BE2C (cell line): ENCODE results near the gene CD8A.

Source experiments
- DNase-seq: peaks from one replicate; pipeline ENCODE4 v3.0.0-alpha.2; 2020
- H3K27me3 ChIP-seq: fragments of 250-450 bp; sonication (Bioruptor Pico); 2 replicates; pipeline ENCODE4 v1.5.1; 2020; ENCODE audit warnings: mild to moderate bottlenecking
- H3K36me3 ChIP-seq: fragments of 250-450 bp; sonication (Bioruptor Pico); 2 replicates; pipeline ENCODE4 v1.5.1; 2020; ENCODE audit warnings: mild to moderate bottlenecking
- H3K4me1 ChIP-seq: fragments of 250-450 bp; sonication (Bioruptor Pico); 2 replicates; pipeline ENCODE4 v1.5.1; 2020
- H3K4me3 ChIP-seq: 2 replicates; pipeline ENCODE4 v1.5.1; 2011; ENCODE audit warnings: low read depth, low read length
- H3K9me3 ChIP-seq: fragments of 250-450 bp; sonication (Bioruptor Pico); 2 replicates; pipeline ENCODE4 v1.5.1; 2020
- CTCF ChIP-seq: IDR thresholded peaks from 2 replicates; pipeline ENCODE4 v1.5.1; 2012; ENCODE audit warnings: mild to moderate bottlenecking, low read depth, low read length

The CD8A gene

GRCh38 chr2:86772611-86773010 lies 18.1 kb downstream of the CD8A start:
- Histone ChIP-seq H3K36me3 (no peaks in the 10 kb centered on the region), H3K4me1 (no peaks in the 10 kb centered on the region), H3K4me3 (no peak overlapping the region), H3K9me3 (no peaks in the 10 kb centered on the region), H3K27me3 (no peaks in the 10 kb centered on the region)
- no peak for TF ChIP-seq CTCF
- DNase-seq = no peak

- no peaks in the 10 kb centered on the region for H3K4me1 ChIP-seq
- H3K9me3 ChIP-seq = no peaks in the 10 kb centered on the region
- H3K4me3 ChIP-seq = no peak overlapping the region
- no peak for DNase-seq
- TF ChIP-seq CTCF = no peak
- no peaks in the 10 kb centered on the region for H3K27me3 ChIP-seq
- H3K36me3 ChIP-seq = peaks cover 2% of the 10 kb centered on the region; the same call in 1 of the 2 replicates
These were observed 19.9 kb downstream of the CD8A start for GRCh38 chr2:86770816-86771301.

- no peaks in the 10 kb centered on the region for H3K4me1 ChIP-seq
- no peaks in the 10 kb centered on the region for H3K9me3 ChIP-seq
- no peak for TF ChIP-seq CTCF
- no peak overlapping the region for H3K4me3 ChIP-seq
- H3K27me3 ChIP-seq = no peaks in the 10 kb centered on the region
- peaks cover 3% of the 10 kb centered on the region; the same call in 1 of the 2 replicates for H3K36me3 ChIP-seq
- DNase-seq = no peak
These were observed 20.9 kb downstream of the CD8A start for GRCh38 chr2:86769838-86770237.

GRCh38 chr2:86768189-86768949 lies 22.3 kb downstream of the CD8A start:
- Histone ChIP-seq H3K9me3 (no peaks in the 10 kb centered on the region), H3K36me3 (peaks cover 3% of the 10 kb centered on the region; the same call in 1 of the 2 replicates), H3K27me3 (no peaks in the 10 kb centered on the region), H3K4me1 (no peaks in the 10 kb centered on the region), H3K4me3 (no peak overlapping the region)
- DNase-seq = no peak
- TF ChIP-seq CTCF = no peak

GRCh38 chr2:86765310-86765695 lies 25.4 kb downstream of the CD8A start:
- TF ChIP-seq CTCF = no peak
- peaks cover 3% of the 10 kb centered on the region; the same call in 1 of the 2 replicates for H3K36me3 ChIP-seq

GRCh38 chr2:86764661-86765309 lies 25.9 kb downstream of the CD8A start:
- Histone ChIP-seq H3K27me3 (no peaks in the 10 kb centered on the region), H3K4me3 (no peak overlapping the region), H3K36me3 (peaks cover 3% of the 10 kb centered on the region; the same call in 1 of the 2 replicates), H3K4me1 (no peaks in the 10 kb centered on the region), H3K9me3 (no peaks in the 10 kb centered on the region)
- DNase-seq = peak; percentile 9
- peak; percentile 65 for TF ChIP-seq CTCF

More at GRCh38 chr2:86765310-86765695, 25.4 kb downstream of the CD8A start:
- Histone ChIP-seq H3K9me3 (no peaks in the 10 kb centered on the region), H3K4me1 (no peaks in the 10 kb centered on the region), H3K27me3 (no peaks in the 10 kb centered on the region), H3K4me3 (no peak overlapping the region)
- no peak for DNase-seq
